ENCODE results near the gene PID1.

GRCh38 chr2:229174794-229175496, 96.1 kb downstream of the PID1 start:
- TF ChIP-seq POLR2A (IDR thresholded peaks at IDR 0.05) (no peak), CTCF (IDR thresholded peaks at IDR 0.05) (no peak)

Data from lower leg skin (tissue), 3 donors.